ELF-1 (cell line): ENCODE data around the gene NHS.

Source experiments
- DNase-seq: peaks from one replicate; pipeline ENCODE4 v3.0.0-alpha.2; 2016; ENCODE audit warnings: low read depth, low spot score

The NHS gene

DNA sequence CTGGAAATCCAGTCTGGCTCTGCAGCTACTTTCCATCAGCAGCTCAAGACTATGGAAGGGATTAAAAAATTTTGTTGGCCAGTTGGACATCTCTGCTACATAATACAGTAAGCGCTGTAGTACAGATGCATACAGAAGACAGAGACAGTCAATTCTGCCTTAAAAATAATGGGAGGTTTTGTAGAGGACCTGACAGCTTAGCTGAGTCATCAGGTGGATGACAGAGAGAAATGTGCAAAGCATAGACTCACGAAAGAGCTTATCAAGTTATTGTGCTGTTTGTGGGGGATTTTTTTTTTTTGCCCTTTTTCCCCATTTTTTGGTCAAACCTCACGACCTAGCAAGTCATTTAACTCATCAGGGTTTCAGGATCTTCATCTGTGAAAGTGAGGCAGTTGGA, 213.3 kb downstream of the NHS start:
- no peak for DNase-seq

DNA sequence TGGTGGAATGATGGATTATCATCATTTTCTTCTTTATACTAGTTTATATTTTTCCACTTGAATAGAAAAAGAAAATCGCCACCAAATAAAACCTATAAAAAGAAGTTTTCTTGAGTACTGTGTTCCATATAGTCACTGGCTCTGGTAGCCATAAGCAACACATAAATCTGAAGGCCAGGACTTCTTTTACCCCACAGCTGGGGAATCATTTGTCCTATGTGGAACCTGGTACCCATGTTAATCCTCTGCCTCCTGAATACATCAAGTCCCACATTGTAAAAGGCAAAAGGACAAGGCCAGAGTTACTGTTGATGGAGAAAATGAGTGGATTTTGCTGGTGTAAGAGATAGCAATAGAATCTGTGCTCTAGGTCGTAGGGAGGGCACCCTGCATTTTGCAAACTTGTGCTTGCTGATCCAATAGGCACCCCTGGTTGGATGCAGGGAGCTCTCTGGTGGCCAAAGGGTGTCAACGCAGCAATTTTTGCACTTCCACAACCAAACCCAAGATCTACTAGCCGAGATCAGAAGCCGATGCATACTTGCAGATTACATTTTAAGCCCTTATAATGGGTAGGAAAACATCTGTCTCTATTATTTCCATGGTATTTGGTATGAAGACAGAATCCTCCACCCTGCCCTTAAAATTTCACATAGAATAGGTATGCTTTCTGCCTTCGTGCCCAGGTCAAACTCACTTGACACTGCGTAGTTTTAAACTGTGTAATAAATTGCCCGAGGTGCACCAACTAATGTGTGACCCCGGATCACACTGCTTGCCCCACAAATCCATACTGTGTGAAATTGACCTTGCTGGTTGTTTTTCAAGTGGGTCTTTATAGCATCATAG, 216.1 kb downstream of the NHS start:
- DNase-seq: peak; percentile 84

DNA sequence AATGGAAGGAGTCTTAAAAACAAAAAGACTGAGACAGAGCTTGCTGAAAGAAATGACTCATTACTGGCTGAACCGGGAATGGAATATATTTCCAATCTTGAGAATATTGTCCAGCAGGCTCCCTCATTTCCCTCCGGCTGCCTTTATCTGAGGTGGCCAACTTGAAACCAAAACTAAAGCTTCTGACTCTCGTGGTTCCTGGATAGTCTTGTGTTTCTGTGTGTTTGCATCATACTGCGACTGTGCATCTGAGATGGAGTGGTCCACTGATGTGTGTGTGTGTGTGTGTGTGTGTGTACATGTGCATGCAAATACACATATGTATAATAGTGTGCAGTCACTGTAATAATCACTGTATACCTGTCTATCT, 216.7 kb downstream of the NHS start:
- no peak for DNase-seq

DNA sequence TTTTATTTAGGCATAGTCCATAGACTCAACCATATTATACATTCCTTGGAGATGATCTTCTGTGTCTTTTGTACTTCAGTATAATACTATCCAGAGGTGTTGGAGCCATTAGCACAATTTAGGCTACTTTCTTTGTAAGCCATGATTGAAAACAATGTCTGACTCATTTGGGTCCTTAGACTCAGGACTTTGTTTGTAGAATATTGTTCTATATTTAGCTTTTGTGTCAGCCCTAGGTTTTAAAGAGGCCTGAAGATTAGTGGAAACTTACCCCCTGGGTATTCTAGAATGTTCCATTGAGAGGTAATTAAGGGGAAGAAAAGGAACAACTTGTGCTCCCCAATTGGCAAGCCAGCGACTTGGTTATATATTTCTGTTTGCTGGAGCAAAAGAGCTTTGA, 217.1 kb downstream of the NHS start:
- DNase-seq: no peak

DNA sequence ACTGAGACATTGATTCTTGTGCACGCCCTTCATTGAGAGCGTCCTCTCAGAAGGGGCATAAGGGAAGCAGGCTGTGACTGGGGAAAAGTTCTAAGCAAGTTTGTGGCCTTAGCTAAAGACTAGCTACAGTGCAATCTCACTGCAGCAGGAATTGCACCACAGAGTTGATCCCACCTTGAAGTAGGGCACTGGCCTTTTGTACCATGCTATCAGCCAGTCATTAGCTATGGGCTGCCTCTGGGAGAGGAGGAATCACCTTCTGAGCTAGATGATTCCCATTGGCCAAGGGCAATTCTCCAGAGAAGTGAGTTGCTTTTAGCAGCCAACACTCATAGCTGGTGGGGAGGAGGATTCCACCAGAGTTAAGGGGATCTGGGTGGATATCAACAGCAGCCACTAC, 219.7 kb downstream of the NHS start:
- no peak for DNase-seq

DNA sequence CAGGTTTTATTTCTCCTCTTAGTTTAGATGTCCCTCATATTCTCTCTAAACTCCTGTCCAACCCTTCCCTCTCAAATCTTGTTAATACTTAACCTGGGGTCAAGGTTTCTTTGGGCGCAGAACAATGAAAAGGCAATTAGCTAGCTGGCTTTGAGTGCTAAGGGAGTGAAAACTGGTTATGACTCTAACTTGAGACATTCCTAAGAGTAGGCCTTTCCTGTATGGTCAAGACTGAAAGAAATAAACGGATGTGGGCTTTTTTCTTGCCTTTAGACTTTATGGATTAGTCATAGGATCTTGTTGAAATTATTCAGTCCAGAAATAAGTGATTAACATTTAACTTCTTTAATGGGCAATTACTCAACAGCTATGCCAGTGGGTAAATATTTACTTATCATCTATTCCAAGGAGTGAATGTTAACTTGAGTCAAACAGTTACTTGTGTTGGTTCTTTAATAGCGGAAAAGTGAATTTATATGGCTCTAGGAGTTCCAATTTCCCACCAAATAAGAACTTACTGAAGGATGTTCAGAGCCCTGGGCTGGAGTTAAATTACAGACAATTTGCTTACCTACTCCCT, 220.5 kb downstream of the NHS start:
- DNase-seq: no peak

DNA sequence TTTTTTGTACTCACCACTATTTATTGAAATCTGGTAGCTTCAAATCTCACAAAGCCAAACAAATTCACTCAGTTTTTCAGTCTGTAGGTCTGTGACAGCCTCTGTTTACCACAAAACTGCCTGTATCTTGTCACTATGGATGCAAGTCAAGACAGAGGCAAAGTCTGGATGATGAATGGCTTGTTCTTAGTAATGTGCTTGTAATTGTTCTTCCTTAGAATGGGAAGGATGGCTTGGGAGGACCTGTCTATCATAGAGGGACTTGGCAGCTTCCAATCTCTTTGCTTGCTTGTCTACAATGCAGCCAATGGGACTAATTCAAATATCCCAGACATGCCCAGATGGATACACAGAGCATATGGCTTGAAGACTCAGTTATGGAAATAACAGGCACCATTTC, 221.1 kb downstream of the NHS start:
- no peak for DNase-seq

DNA sequence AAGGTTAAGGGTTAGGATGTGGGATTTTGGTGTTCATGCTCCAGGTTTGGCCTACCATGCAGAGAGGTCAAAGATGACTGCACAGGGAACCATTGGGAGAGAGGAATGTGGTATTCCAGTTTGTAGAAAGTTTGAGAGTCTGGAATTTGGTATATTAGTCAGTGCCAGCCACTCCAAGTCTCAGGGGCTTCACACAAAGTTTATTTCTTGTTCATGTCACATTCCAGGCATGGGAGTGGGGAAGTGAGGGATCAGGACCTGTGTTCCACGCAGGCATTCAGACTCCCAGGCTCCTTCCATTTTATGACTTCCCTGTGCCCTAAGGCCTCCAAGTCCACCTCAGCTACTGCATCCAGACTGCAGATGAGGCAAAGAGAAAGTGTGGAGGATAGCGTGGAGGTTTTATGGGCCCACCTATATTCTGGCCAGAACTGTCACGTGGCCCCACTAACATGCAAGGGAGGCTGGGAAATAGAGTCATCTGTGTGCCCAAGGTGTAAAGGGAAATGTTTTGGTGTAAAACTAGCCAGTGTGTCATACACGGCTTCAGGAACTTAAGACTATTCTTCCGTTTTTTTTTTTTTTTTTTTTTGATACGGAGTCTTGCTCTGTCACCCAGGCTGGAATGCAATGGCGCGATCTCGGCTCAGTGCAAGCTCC, 221.7 kb downstream of the NHS start:
- peak; percentile 29 for DNase-seq

DNA sequence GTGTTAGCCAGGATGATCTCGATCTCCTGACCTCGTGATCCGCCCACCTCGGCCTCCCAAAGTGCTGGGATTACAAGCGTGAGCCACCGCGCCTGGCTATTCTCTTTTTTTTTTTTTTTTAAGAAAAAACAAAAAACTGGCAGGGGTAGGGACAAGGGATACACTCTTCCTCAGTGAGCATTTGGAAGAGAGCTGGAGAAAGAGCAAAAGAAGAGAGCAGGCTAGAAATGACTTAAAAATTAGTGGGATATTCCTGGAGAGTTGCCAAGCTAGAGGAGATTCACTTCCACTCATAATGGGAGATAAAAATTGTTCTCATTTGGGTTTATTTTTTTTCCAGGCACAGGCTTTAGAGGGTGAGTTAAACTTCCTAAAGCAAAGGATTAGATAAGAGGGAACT, 222.3 kb downstream of the NHS start:
- no peak for DNase-seq

DNA sequence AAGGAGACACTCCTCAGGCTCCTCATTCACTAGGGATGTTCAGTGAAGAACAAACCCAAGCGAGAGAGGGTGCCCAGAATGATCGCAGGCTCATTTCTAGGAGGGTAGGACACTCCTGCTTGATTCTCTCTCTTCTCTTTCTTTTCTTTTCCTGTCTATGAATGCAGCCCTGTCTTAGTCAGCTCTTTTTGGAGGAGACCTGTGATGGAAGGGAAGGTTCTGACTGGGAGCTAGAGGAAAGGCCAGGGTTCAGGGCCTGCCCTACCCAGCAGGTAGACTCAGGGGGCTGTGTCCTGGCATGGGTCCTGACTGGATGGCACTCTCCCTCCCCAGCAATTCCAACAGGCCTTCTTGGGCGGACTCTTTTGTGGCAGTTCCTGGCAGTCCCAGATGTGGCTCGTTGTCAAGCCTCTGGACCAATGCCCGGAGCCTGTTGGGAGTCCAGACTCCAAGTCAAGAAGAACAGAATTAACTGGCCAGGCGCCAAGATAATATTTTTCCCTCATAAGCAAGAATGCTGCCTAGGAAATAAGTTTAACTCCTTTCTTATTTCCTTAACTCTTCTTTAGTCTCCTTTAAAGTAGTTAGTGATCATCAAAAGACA, 222.9 kb downstream of the NHS start:
- no peak for DNase-seq

DNA sequence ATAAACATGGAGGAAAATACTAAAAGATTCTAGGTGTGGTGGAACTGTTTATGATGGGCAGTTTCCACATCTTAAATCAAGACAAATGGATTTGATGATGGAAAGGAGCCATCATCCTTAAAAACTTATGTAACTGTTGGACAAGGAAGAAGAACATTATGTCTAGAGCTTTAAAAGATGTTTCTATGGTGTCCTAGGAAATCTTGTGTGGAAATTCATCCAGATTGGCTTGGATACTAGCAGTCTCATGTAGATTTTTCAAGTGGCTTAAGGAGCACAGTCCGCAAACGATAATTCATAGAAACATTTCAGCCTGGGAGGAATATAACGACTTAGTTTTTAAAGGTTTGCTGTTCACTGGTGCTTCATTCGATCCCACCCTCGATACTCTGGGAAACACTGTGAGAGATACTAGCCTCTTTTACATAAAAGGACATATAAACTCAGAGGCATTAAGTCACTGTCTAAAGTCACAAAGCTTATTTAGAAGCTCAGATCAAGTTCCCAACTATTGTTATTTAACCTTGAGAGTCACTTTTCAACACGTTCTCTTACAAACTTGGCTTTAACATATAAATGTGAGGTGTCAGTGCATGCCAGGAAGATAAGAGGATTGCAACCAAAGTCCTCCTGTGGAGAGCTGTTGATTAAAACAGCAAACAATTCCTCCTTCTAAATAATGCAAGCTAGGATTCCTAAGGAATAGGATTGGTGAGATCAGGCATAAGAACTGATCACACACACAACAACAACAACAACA, 226.6 kb downstream of the NHS start:
- no peak for DNase-seq

DNA sequence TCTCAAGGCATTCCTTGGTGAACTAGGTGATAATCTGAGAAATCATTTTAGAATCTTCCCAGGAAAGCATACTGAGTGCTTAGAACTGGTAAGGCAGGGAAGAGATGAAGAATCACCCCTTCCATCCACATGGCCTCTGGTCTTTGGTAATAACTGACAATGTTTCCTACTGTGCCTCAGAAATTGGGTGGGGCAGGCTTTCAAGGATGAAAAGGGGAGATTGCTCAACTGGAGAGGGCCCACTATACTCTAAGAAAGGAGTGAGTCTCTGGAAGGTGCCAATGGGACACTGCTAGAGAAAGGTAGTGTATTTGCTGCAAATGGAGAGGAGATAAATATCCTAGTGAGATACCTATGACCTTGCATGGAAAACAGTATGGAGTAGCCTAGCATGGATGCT, 227.2 kb downstream of the NHS start:
- DNase-seq: no peak

DNA sequence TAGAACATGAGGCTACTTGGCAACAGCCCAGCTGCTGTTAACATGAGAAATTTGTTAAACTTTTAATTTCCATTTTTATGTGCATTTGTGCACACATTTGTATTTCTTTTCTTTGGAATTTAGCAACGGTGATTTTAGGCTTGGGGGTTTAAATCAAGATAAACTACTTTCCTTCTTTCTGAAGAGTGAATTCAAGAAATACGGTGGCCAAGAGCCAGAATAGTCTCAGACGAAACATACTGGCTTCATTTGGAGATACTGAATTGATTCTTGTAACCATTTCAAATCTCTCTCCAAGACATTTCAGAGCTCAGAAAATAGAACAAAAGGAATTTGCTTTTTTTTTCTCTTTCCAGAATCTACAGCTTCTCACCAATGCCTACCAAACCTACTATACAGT, 228.2 kb downstream of the NHS start:
- DNase-seq: no peak

DNA sequence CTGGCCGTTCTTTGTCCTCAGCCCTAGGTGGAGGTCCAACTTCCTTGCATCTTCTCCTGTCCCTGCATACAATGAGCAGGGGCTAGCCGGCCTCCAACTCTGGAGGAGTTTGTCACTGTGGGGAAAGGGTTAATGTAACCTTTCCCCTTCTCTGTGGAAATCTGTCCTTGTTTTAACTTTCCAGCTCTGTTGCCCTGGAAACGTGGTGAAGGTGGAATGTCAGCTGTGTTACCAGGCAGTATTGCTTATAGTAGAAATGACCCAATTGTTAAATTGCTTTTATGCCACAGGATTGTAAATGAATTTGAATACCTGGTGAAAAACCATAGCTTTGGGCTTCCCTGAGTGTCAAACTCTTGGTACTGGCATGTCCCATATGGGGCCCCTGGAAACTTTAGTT, 230.7 kb downstream of the NHS start:
- no peak for DNase-seq

DNA sequence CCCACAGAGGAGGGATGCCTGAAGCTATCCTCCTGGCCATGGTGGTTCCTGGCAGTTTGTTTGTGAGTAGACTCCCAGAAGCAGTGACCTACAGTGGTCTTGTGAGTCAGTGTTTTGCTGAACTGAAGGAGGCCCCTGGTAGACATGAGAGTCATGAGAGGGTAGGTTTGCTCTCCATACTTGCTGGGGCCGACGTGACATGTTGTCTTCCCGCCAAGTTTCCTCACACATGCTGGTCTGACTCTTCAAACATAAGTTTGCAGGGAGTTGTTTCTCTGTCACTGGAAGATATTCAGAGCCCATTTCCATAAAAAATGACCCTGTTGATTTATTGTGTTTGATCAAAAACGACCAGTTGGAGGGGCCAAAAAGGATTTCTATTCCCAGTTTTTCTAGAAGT, 231.2 kb downstream of the NHS start:
- no peak for DNase-seq

DNA sequence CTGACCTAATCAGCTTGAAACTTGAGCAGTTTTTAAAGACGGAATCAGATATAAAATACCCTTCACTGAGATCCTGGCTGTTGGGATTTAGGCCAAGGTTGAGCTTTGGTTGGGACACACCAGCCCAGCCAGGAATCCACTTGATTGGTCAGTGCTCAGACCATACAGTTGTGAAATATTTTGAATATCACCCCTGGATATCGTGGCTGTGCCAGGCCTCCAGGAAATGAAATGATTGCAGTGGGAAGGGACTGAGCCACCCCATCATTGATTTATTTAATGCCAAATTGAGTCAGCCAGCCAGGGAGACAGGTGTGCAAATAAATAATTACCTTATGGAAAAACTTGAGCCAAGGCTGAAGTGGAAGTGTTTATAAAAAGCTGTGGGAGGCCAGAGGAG, 233.9 kb downstream of the NHS start:
- DNase-seq: no peak

DNA sequence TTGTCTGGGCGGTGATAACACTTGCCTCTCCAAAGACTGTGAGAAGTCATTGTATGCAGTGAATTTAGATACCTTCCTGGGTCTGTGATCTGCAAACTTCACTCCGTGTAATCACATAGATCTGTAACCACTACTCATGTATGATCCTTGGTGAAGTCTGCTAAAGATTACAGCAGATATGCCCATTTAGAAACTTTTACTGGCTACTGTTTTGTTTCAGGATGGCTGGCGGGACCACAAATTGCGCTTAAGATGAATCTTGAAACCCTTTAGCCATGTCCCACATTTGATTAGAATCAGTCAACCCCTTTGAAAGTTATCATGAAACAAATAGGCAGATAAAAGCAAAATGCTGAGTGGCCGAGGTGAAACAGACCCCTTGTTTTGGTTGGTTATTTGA, 235.8 kb downstream of the NHS start:
- no peak for DNase-seq

DNA sequence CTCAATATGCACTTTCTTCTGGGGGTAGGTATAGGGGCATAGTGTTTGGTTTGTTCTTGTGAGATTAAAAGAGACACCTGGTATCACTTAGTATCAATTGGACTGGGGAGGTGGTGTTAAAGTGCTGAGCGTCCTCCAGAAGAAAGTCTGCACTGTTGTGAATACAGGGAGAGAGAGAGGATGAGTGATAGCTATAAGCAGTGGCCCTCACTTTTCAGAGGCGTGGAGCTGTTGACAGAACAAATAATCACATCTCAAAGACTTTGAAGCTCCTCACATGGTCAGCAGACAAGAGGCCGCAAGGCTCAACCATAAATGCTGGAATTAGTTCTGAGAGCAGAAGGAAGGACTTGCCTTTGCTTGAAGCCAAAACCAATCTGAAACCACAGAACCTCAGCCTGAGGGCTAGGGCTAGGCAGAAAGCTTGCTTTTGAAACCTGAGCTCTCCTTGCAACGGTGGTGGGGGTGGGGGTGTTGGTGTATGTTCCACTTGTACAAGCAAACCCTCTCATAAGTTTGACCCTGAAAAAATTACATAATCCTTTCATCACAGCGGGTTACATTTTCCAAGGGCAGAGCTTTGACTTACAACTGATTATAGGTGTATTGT, 239.1 kb downstream of the NHS start:
- DNase-seq: peak; percentile 79

DNA sequence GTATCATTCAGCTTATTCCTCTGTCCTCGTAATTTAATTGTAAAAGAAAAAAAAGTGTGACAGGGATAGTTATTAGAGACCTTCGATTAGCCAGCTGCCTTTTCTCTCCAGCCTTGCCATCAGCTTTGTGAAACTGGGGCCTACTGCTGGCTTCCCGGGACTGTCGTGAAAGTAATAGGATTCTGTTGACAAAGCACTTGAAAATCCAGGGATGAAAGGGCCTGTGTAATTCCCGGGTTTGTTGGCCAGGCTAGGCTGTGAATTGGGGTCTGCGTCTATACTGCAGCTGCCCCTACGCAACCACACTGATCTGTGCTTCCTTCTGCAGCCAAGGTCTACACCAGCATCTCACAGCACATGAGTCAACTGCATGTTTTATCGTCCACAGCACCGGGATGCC, 241.9 kb downstream of the NHS start:
- no peak for DNase-seq

DNA sequence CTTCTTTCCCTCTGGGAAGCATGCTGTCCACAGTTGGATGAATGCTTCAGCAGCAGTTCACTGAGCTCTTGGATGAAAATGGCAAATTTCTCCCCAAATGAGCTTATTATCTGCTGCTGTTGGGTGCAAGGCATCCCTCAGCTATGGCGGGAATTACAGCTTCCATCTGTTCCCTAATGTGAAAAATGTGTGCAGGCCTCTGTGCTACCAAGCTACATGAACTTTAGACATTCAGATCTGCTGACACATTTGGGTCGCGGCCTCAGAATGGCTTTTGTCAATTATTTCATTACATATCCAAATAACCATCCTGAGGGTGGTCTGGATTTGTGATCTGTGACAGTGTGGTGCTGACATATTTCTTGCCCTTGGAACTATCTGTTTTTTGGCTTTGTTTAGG, 242.8 kb downstream of the NHS start:
- no peak for DNase-seq

DNA sequence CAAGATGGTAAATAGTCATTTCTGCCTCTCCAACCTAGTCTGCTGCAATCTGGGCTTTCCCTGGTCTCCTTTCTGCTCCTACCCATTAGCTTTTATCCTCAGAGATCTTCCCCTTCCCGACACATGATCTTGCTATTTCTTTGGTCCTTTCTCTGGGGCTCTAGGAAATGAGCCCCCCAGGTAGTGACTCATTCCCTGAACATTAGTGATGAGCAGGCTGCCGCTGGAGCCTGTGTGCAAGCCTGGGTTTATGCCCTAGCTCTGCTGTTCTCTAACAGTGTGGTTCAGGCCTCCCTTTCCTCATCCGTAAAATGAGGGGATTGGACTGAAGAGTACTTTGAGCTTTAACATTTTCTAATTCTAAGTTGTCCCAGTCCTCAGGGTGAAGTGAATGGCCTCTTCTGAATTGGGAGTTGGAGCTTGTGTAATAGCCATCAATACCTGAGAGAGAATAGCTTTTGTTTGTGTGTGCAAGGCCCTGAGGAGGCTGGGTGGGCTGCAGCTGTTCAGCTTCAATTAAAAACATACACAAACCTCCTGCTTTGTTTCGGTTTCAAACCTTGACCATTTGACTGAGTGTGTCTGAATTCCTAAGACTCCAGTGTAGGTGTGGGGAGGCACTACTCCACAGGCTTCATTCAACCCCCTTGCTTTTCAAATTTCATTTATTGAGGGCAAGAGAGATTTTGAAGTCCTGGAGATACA, 246.7 kb downstream of the NHS start:
- DNase-seq: no peak
